ENCODE measurements around the gene PRPH.
"Not testable (repeated sequence)": the region's sequence is repeated elsewhere in the genome, so short reads cannot be mapped to it uniquely, and the experiment has no call there.

The PRPH gene

DNA sequence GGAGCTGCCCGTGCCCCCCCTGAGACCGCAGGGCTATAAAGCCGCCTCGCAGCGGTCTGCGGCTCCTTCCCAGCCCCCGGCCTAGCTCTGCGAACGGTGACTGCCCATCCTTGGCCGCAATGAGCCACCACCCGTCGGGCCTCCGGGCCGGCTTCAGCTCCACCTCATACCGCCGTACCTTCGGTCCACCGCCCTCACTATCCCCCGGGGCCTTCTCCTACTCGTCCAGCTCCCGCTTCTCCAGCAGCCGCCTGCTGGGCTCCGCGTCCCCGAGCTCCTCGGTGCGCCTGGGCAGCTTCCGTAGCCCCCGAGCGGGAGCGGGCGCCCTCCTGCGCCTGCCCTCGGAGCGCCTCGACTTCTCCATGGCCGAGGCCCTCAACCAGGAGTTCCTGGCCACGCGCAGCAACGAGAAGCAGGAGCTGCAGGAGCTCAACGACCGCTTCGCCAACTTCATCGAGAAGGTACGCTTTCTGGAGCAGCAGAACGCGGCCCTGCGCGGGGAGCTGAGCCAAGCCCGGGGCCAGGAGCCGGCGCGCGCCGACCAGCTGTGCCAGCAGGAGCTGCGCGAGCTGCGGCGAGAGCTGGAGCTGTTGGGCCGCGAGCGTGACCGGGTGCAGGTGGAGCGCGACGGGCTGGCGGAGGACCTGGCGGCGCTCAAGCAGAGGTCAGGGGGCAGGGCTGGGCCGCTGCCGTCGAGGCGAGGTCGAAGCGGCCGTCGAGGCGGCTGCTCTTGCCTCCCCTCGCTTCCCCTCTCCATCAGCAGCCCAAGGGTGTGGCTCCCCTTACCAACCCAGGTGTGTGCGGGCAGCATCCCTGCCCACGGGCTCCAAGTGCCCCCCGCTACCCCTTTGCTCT is at the start of gene PRPH:
Gene PRPH, plus strand, starts transcription at position 66 of the 855 bp plus-strand sequence. Its CDS starts 54 bp downstream, at position 120.
- no peak for TF ChIP-seq CTCF (IDR thresholded peaks at IDR 0.05)
- H3K4me1 ChIP-seq = peaks cover 6% of the 10 kb centered on the region
- no peaks in the 10 kb centered on the region for H3K36me3 ChIP-seq (ENCODE audit: control insufficient read depth, insufficient read depth, low read length)
- H3K27ac ChIP-seq = no peak within 1 kb of the TSS
- peak within 1 kb of the TSS; percentile 97 for H2AFZ ChIP-seq
- no peak within 1 kb of the TSS for H3K9ac ChIP-seq
- peak within 1 kb of the TSS; percentile 15 for H3K4me2 ChIP-seq (ENCODE audit: low read length)
- no peak within 1 kb of the TSS for H3K4me3 ChIP-seq (ENCODE audit: low read depth, low read length)
- H3K79me2 ChIP-seq = no peaks in the 10 kb centered on the region
- no peaks in the 10 kb centered on the region for H3K27me3 ChIP-seq (ENCODE audit: control insufficient read depth, insufficient read depth, low read length)
- H3K9me3 ChIP-seq (ENCODE audit: control insufficient read depth, low read length) = no peaks in the 10 kb centered on the region

- no peak overlapping the region for H3K27ac ChIP-seq
- H3K4me3 ChIP-seq (ENCODE audit: low read depth, low read length) = no peak overlapping the region
- H3K9me3 ChIP-seq (ENCODE audit: control insufficient read depth, low read length) = no peaks in the 10 kb centered on the region
These were observed 43.6 kb upstream of the PRPH start for GRCh38 chr12:49251357-49251756.

GRCh38 chr12:49253033-49253623 is 41.8 kb upstream of the PRPH start:
- TF ChIP-seq CTCF (IDR thresholded peaks at IDR 0.05) = no peak
- Histone ChIP-seq H3K79me2 (no peaks in the 10 kb centered on the region), H3K9me3 (ENCODE audit: control insufficient read depth, low read length) (no peaks in the 10 kb centered on the region), H3K27me3 (ENCODE audit: control insufficient read depth, insufficient read depth, low read length) (no peaks in the 10 kb centered on the region), H3K9ac (no peak overlapping the region), H3K27ac (no peak overlapping the region), H3K4me1 (no peaks in the 10 kb centered on the region), H2AFZ (no peak overlapping the region), H3K36me3 (ENCODE audit: control insufficient read depth, insufficient read depth, low read length) (no peaks in the 10 kb centered on the region), H3K4me2 (ENCODE audit: low read length) (no peak overlapping the region), H3K4me3 (ENCODE audit: low read depth, low read length) (no peak overlapping the region)

More at GRCh38 chr12:49251357-49251756, 43.6 kb upstream of the PRPH start:
- Histone ChIP-seq H3K4me2 (ENCODE audit: low read length) (no peak overlapping the region), H3K27me3 (ENCODE audit: control insufficient read depth, insufficient read depth, low read length) (no peaks in the 10 kb centered on the region), H3K79me2 (no peaks in the 10 kb centered on the region), H2AFZ (no peak overlapping the region), H3K9ac (no peak overlapping the region), H3K4me1 (no peaks in the 10 kb centered on the region), H3K36me3 (ENCODE audit: control insufficient read depth, insufficient read depth, low read length) (no peaks in the 10 kb centered on the region)
- no peak for TF ChIP-seq CTCF (IDR thresholded peaks at IDR 0.05)

DNA sequence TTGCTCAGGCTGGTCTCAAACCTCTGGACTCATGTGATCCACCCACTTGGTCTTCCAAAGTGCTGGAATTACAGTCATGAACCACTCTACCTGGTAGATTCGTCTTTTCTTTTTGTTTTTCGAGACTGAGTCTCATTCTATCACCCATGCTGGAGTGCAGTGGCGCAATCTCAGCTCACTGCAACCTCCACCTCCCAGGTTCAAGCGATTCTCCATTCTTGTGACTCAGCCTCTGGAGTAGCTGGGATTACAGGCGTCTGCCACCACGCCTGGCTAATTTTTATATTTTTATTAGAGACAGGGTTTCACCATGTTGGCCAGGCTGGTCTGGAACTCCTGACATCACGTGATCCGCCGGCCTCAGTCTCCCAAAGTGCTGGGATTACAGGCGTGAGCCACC is 39.5 kb upstream of the PRPH start:
- H3K4me3 ChIP-seq (ENCODE audit: low read depth, low read length); H3K27me3 ChIP-seq (ENCODE audit: control insufficient read depth, insufficient read depth, low read length); H3K9ac ChIP-seq; H3K9me3 ChIP-seq (ENCODE audit: control insufficient read depth, low read length); H3K79me2 ChIP-seq; H2AFZ ChIP-seq; H3K4me1 ChIP-seq; H3K4me2 ChIP-seq (ENCODE audit: low read length); H3K36me3 ChIP-seq (ENCODE audit: control insufficient read depth, insufficient read depth, low read length); H3K27ac ChIP-seq: not testable (repeated sequence)

DNA sequence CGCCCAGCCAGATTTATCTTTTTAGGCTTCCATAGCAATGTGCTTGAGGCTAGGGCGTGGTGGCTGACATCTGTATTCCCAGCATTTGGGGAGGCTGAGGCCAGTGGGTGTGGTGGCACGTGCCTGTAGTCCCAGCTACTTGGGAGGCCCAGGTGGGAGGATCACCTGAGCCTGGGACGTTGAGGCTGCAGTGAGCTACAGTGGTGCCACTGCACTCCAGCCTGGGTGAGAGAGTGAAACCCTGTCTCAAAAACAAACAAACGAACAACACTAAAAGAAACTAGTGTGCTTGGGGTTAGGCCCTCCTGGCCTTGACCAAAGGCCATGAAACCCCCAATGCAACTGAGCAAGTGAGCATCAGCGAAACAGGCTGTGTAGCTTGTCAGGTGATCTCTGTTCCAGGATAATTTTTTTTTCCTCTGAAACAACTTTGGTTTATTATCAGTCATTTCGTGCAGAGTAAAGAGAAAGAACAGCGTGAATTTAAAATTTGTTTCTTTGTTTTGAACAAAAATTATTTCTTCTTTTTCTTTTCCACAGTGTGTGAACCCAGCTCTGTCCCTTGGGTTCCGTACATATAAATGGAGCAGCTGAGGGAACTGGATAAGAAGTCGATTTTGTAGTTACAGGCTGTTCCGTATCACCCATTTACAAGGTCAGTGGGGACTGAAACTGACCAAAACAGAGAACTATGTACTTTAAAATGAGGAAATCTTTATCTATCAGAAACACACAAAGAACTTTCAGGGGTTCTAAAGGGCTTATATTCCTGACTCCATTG is 38.9 kb upstream of the PRPH start:
- Histone ChIP-seq H2AFZ (no peak overlapping the region), H3K4me2 (ENCODE audit: low read length) (no peak overlapping the region), H3K9me3 (ENCODE audit: control insufficient read depth, low read length) (no peaks in the 10 kb centered on the region), H3K4me3 (ENCODE audit: low read depth, low read length) (no peak overlapping the region), H3K4me1 (no peaks in the 10 kb centered on the region), H3K36me3 (ENCODE audit: control insufficient read depth, insufficient read depth, low read length) (no peaks in the 10 kb centered on the region), H3K27ac (no peak overlapping the region), H3K27me3 (ENCODE audit: control insufficient read depth, insufficient read depth, low read length) (no peaks in the 10 kb centered on the region), H3K9ac (no peak overlapping the region), H3K79me2 (no peaks in the 10 kb centered on the region)
- TF ChIP-seq CTCF (IDR thresholded peaks at IDR 0.05) = no peak

- not testable (repeated sequence) for H3K9ac ChIP-seq; H2AFZ ChIP-seq; H3K4me3 ChIP-seq (ENCODE audit: low read depth, low read length); H3K9me3 ChIP-seq (ENCODE audit: control insufficient read depth, low read length); H3K4me2 ChIP-seq (ENCODE audit: low read length); H3K27me3 ChIP-seq (ENCODE audit: control insufficient read depth, insufficient read depth, low read length); H3K27ac ChIP-seq; H3K79me2 ChIP-seq; H3K4me1 ChIP-seq; H3K36me3 ChIP-seq (ENCODE audit: control insufficient read depth, insufficient read depth, low read length)
These were observed 37.3 kb upstream of the PRPH start for GRCh38 chr12:49257508-49258184.
